GM13977 (cell line): ENCODE results near the gene TRIM31.

Experiments used
- DNase-seq: peaks from one replicate; pipeline ENCODE4 v3.0.0; 2012; ENCODE audit warnings: low spot score
- CTCF ChIP-seq: IDR thresholded peaks from 2 replicates; pipeline ENCODE4 v1.5.1; 2012; ENCODE audit warnings: mild to moderate bottlenecking, control low read depth; ENCODE audit not compliant: insufficient read depth; ENCODE audit errors: extremely low read depth, missing control alignments
- in situ Hi-C: fragments of 300-500 bp; cut with MboI; formaldehyde crosslinking; loops from one replicate; pipeline ENCODE4 v1.12.0; 2022; ENCODE audit warnings: low sequenced_read_pairs, low pct_unique_long_range_greater_than_20kb, mixed read lengths, inconsistent platforms; ENCODE audit not compliant: unreplicated experiment

The TRIM31 gene

GRCh38 chr6:30113841-30114240 is 951 bp upstream of the TRIM31 start:
- no peak for TF ChIP-seq CTCF
- DNase-seq, result no peak
- in situ Hi-C loops, result no loop called here

GRCh38 chr6:30112402-30112994 is 392 bp downstream of the TRIM31 start:
- in situ Hi-C loops, result no loop called here
- DNase-seq, result no peak
- TF ChIP-seq CTCF, result no peak

GRCh38 chr6:30111266-30111856 is 1.5 kb downstream of the TRIM31 start:
- no peak for TF ChIP-seq CTCF
- in situ Hi-C loops, result no loop called here
- no peak for DNase-seq

GRCh38 chr6:30104661-30105060 is 8.2 kb downstream of the TRIM31 start:
- in situ Hi-C loops, result no loop called here
- DNase-seq, result no peak
- no peak for TF ChIP-seq CTCF

GRCh38 chr6:30103872-30104179 is 9.1 kb downstream of the TRIM31 start:
- DNase-seq, result no peak
- TF ChIP-seq CTCF, result no peak
- in situ Hi-C loops, result no loop called here

GRCh38 chr6:30102970-30103871 is 9.7 kb downstream of the TRIM31 start:
- in situ Hi-C loops, result no loop called here
- peak; percentile 95 for TF ChIP-seq CTCF
- DNase-seq, result peak; percentile 91
